H1 (cell line): ENCODE results near the gene RAB32. TPM values are rescaled to one million over a fixed set of nuclear protein-coding genes. Genes with fewer than 3 reads are reported as not detected.

Experiments
- CTCF ChIA-PET: fragments of 300-600 bp; sonication (Branson Sonifier 250); formaldehyde crosslinking; loops from one replicate; lab custom pipeline; 2021; ENCODE audit not compliant: partially characterized antibody; lab: Charles Lee
- POLR2A ChIA-PET: fragments of 300-600 bp; sonication (Branson Sonifier 250); formaldehyde crosslinking; loops from one replicate; lab custom pipeline; 2021; ENCODE audit warnings: inconsistent platforms; ENCODE audit not compliant: partially characterized antibody; lab: Charles Lee
- DNase-seq, 2 experiments: peaks; one replicate each; pipeline versions ENCODE4 v3.0.0 to v3.0.0-alpha.2; 2010 to 2022; ENCODE audit warnings: low spot score in 2 of 2, low read depth in 1 of 2, mixed read lengths in 1 of 2
- FAIRE-seq: peaks from 2 replicates; lab custom pipeline; 2011; peaks lifted over from hg19 to GRCh38; lab: Jason Lieb, UNC
- H2AFZ ChIP-seq: 2 replicates; pipeline ENCODE4 v1.8.1; 2012; ENCODE audit warnings: low read length, inconsistent platforms
- H2AK5ac ChIP-seq: 2 replicates; pipeline ENCODE4 v1.6.1; 2013; ENCODE audit warnings: low read depth, low read length
- H2BK120ac ChIP-seq: replicated peaks from 2 replicates; pipeline ENCODE3; 2013; ENCODE audit warnings: low read depth, low read length, inconsistent platforms
- H2BK12ac ChIP-seq: 2 replicates; pipeline ENCODE4 v1.6.1; 2013; ENCODE audit warnings: low read depth, low read length
- H2BK15ac ChIP-seq: 2 replicates; pipeline ENCODE4 v1.6.1; 2013; ENCODE audit warnings: low read length
- H2BK20ac ChIP-seq: 2 replicates; pipeline ENCODE4 v1.6.1; 2013; ENCODE audit warnings: low read length
- H2BK5ac ChIP-seq: 2 replicates; pipeline ENCODE4 v1.6.1; 2013; ENCODE audit warnings: low read depth, low read length
- H3K14ac ChIP-seq: 2 replicates; pipeline ENCODE4 v1.6.1; 2013; ENCODE audit warnings: inconsistent platforms; ENCODE audit not compliant: insufficient read length
- H3K18ac ChIP-seq: 2 replicates; pipeline ENCODE4 v1.6.1; 2013; ENCODE audit warnings: low read length; ENCODE audit errors: extremely low read depth
- H3K23ac ChIP-seq: 2 replicates; pipeline ENCODE4 v1.6.1; 2013; ENCODE audit warnings: inconsistent platforms; ENCODE audit not compliant: insufficient read length
- H3K23me2 ChIP-seq: 2 replicates; pipeline ENCODE4 v1.6.1; 2013; ENCODE audit warnings: low read depth, low read length
- H3K27ac ChIP-seq: 2 replicates; pipeline ENCODE4 v1.6.1; 2011; ENCODE audit warnings: low read depth, low read length, inconsistent platforms
- H3K27me3 ChIP-seq, 4 experiments: replicated peaks in 1 of 4; 1 replicate in 1 of 4; 2 replicates in 3 of 4; pipeline versions ENCODE4 v1.6.1 to v1.8.1; 2011 to 2013; ENCODE audit warnings: low read length in 3 of 4, mild to moderate bottlenecking in 3 of 4, inconsistent platforms in 2 of 4, mixed read lengths in 2 of 4, moderate library complexity in 1 of 4; ENCODE audit not compliant: control insufficient read depth in 3 of 4, insufficient read depth in 3 of 4; ENCODE audit errors: extremely low read depth in 1 of 4
- H3K36me3 ChIP-seq, 4 experiments: 2 replicates each; pipeline versions ENCODE4 v1.6.1 to v1.8.1; 2011 to 2013; ENCODE audit warnings: mild to moderate bottlenecking in 4 of 4, low read length in 3 of 4, moderate library complexity in 2 of 4, control low read depth in 1 of 4, inconsistent platforms in 1 of 4; ENCODE audit not compliant: insufficient read depth in 4 of 4, control insufficient read depth in 2 of 4
- H3K4ac ChIP-seq: replicated peaks from 2 replicates; pipeline ENCODE3; 2013; ENCODE audit warnings: low read length, low read depth, mixed read lengths, inconsistent platforms; ENCODE audit not compliant: insufficient read length
- H3K4me1 ChIP-seq, 4 experiments: replicated peaks in 1 of 4; 1 replicate in 1 of 4; 2 replicates in 3 of 4; pipeline versions ENCODE4 v1.6.1 to v1.8.1; 2011 to 2013; ENCODE audit warnings: low read length in 3 of 4, inconsistent platforms in 2 of 4, mixed read lengths in 1 of 4; ENCODE audit not compliant: insufficient read depth in 4 of 4, control insufficient read depth in 3 of 4
- H3K4me2 ChIP-seq, 2 experiments: 2 replicates each; pipeline versions ENCODE4 v1.6.1 to v1.8.1; 2011 to 2013; ENCODE audit warnings: low read depth in 2 of 2, low read length in 2 of 2, control low read depth in 1 of 2, inconsistent platforms in 1 of 2, mild to moderate bottlenecking in 1 of 2; ENCODE audit not compliant: insufficient read depth in 1 of 2
- H3K4me3 ChIP-seq, 4 experiments: fragments of 200-600, 300-600 bp in 1 of 4; sonication (generic), shearing (Covaris generic), sonication (Bioruptor Twin) in 1 of 4; 2 replicates each; pipeline versions ENCODE4 v1.5.1 to v1.8.1; 2011 to 2016; ENCODE audit warnings: low read length in 4 of 4, low read depth in 3 of 4, control low read depth in 2 of 4, inconsistent platforms in 2 of 4, mild to moderate bottlenecking in 2 of 4, mixed read lengths in 1 of 4, moderate library complexity in 1 of 4; ENCODE audit not compliant: insufficient read depth in 2 of 4; ENCODE audit errors: extremely low read depth in 1 of 4
- H3K56ac ChIP-seq: replicated peaks from 2 replicates; pipeline ENCODE3; 2013; ENCODE audit warnings: low read depth, mild to moderate bottlenecking, mixed read lengths, low read length, inconsistent platforms; ENCODE audit not compliant: insufficient read length
- H3K79me1 ChIP-seq: 2 replicates; pipeline ENCODE4 v1.6.1; 2013; ENCODE audit warnings: low read depth, low read length, control low read depth
- H3K79me2 ChIP-seq, 2 experiments: 2 replicates each; pipeline versions ENCODE4 v1.6.1 to v1.8.1; 2012 to 2013; ENCODE audit warnings: low read length in 2 of 2, mild to moderate bottlenecking in 2 of 2, inconsistent platforms in 1 of 2; ENCODE audit not compliant: insufficient read depth in 2 of 2, control insufficient read depth in 1 of 2
- H3K9ac ChIP-seq, 4 experiments: replicated peaks in 1 of 4; 1 replicate in 1 of 4; 2 replicates in 3 of 4; pipeline versions ENCODE4 v1.6.1 to v1.8.1; 2011 to 2013; ENCODE audit warnings: low read depth in 3 of 4, low read length in 3 of 4, control low read depth in 2 of 4, mild to moderate bottlenecking in 2 of 4, moderate library complexity in 2 of 4, inconsistent platforms in 1 of 4; ENCODE audit errors: extremely low read depth in 1 of 4
- H3K9me3 ChIP-seq, 2 experiments: 2 replicates each; pipeline versions ENCODE4 v1.6.1 to v1.8.1; 2012 to 2013; ENCODE audit warnings: mild to moderate bottlenecking in 2 of 2, moderate library complexity in 2 of 2, control low read depth in 1 of 2, inconsistent platforms in 1 of 2, low read depth in 1 of 2, low read length in 1 of 2, mixed read lengths in 1 of 2; ENCODE audit not compliant: insufficient read depth in 2 of 2
- H4K20me1 ChIP-seq, 2 experiments: replicated peaks in 1 of 2; 2 replicates each; pipeline versions ENCODE3 to v1.8.1; 2011 to 2013; ENCODE audit warnings: inconsistent platforms in 2 of 2, low read length in 2 of 2, mild to moderate bottlenecking in 1 of 2; ENCODE audit not compliant: insufficient read depth in 2 of 2, control insufficient read depth in 1 of 2
- H4K5ac ChIP-seq: 2 replicates; pipeline ENCODE4 v1.6.1; 2013; ENCODE audit warnings: low read length, low read depth, mixed read lengths, inconsistent platforms; ENCODE audit not compliant: insufficient read length
- H4K8ac ChIP-seq: 2 replicates; pipeline ENCODE4 v1.8.0; 2013; ENCODE audit warnings: mild to moderate bottlenecking, moderate library complexity, low read length, inconsistent platforms; ENCODE audit not compliant: insufficient read depth; ENCODE audit errors: extremely low read depth
- H4K91ac ChIP-seq: replicated peaks from 2 replicates; pipeline ENCODE3; 2013; ENCODE audit warnings: low read length, mixed read lengths, inconsistent platforms; ENCODE audit not compliant: insufficient read length
- ATF2 ChIP-seq: IDR thresholded peaks from 2 replicates; pipeline ENCODE4 v1.6.1; 2012; ENCODE audit warnings: low read length, inconsistent platforms
- EP300 ChIP-seq, 2 experiments: IDR thresholded peaks; 1 replicate in 1 of 2; 2 replicates in 1 of 2; pipeline ENCODE4 v1.6.1; 2011 to 2012; ENCODE audit warnings: low read depth in 2 of 2, low read length in 2 of 2, mild to moderate bottlenecking in 2 of 2, borderline replicate concordance in 1 of 2, inconsistent platforms in 1 of 2, moderate library complexity in 1 of 2
- HDAC6 ChIP-seq: IDR thresholded peaks from one replicate; pipeline ENCODE4 v1.7.1; 2012; ENCODE audit warnings: low read depth, mild to moderate bottlenecking, inconsistent platforms, low read length, moderate library complexity
- KDM4A ChIP-seq: IDR thresholded peaks from one replicate; pipeline ENCODE4 v1.7.1; 2012; ENCODE audit warnings: low read depth, mild to moderate bottlenecking, moderate library complexity, low read length, inconsistent platforms; ENCODE audit not compliant: severe bottlenecking
- KDM5A ChIP-seq: fragments of 200-600 bp; IDR thresholded peaks from 2 replicates; pipeline ENCODE4 v1.7.1; 2012; ENCODE audit warnings: mild to moderate bottlenecking, low read length, inconsistent platforms, mixed read lengths
- SP2 ChIP-seq: IDR thresholded peaks from 2 replicates; pipeline ENCODE4 v1.6.1; 2012; ENCODE audit warnings: mild to moderate bottlenecking, low read length, inconsistent platforms
- SP4 ChIP-seq: IDR thresholded peaks from 2 replicates; pipeline ENCODE4 v1.6.1; 2012; ENCODE audit warnings: low read length, inconsistent platforms
- WGBS, 2 experiments: shearing (Covaris generic) in 1 of 2; methylation state at CpG; one replicate each; pipeline versions ENCODE4 v1.1.6 to v1.1.7; 2013 to 2015; ENCODE audit warnings: low lambda C conversion rate in 2 of 2, mixed read lengths in 2 of 2, inconsistent platforms in 1 of 2, low coverage in 1 of 2, missing lambda C conversion rate in 1 of 2; ENCODE audit not compliant: insufficient replicate concordance in 2 of 2, insufficient coverage in 1 of 2, insufficient read length in 1 of 2; ENCODE audit errors: extremely low coverage in 1 of 2, missing lambda C conversion rate in 1 of 2; 5-methylcytosine and 5-hydroxymethylcytosine counted together
- polyA plus RNA-seq, 7 experiments: library from polyadenylated mRNA; depleted of rRNA in 3 of 7; stranded (reverse) in 5 of 7; unstranded in 2 of 7; fragments of >200 nt in 5 of 7; fragments of 200-250 nt in 2 of 7; gene quantifications; 1 replicate in 5 of 7; 2 replicates in 1 of 7; 4 replicates in 1 of 7; pipeline versions ENCODE4 v1.2.1 to v1.2.3, GENCODE V29; 2011 to 2013; ENCODE audit warnings: missing spikeins in 2 of 7, mixed read lengths in 2 of 7
- total RNA-seq: library from RNA; stranded (reverse); fragmentation: NEBNext Ultra II Directional; extraction: Animal tissue kit (Norgen Biotek cat#: 25700); gene quantifications from 2 replicates; pipeline ENCODE4 v1.2.1, GENCODE V29; 2021

Gene RAB32
- total and polyA plus RNA-seq, 2 of the 8 experiments (the other 6 are each of a cell fraction or from before 2014, with no cell fraction given), result 3.9 to 6.3 TPM

GRCh38 chr6:146590492-146590891 is 46.9 kb downstream of the RAB32 start:
- Histone ChIP-seq H3K4me3 (no peak overlapping the region), H3K56ac (no peak overlapping the region), H4K91ac (no peak overlapping the region), H3K18ac (no peak overlapping the region), H2BK12ac (no peak overlapping the region), H2BK120ac (no peak overlapping the region), H3K79me1 (no peaks in the 10 kb centered on the region), H3K36me3 (no peaks in the 10 kb centered on the region), H2BK20ac (no peak overlapping the region), H4K8ac (no peak overlapping the region), H3K4me1 (no peaks in the 10 kb centered on the region), H3K27me3 (no peaks in the 10 kb centered on the region), H4K5ac (no peak overlapping the region), H3K4ac (no peak overlapping the region), H2AK5ac (no peak overlapping the region), H3K9ac (no peak overlapping the region), H3K4me2 (no peak overlapping the region), H4K20me1 (no peaks in the 10 kb centered on the region), H3K23me2 (no peaks in the 10 kb centered on the region), H2BK15ac (no peak overlapping the region), H3K14ac (no peak overlapping the region), H2AFZ (no peak overlapping the region), H3K23ac (no peak overlapping the region), H3K9me3 (no peaks in the 10 kb centered on the region), H2BK5ac (no peak overlapping the region), H3K27ac (no peak overlapping the region), H3K79me2 (no peaks in the 10 kb centered on the region)
- FAIRE-seq (no peak), DNase-seq (no peak)
- ChIA-PET CTCF (no interaction called here), POLR2A (no interaction called here)
- TF ChIP-seq SP2, result no peak
- no peak for TF ChIP-seq ATF2
- no peak for TF ChIP-seq KDM5A
- TF ChIP-seq SP4, result no peak
- no peak for TF ChIP-seq HDAC6
- no peak for TF ChIP-seq EP300 (IDR thresholded peaks at IDR 0.05; ENCODE audit: borderline replicate concordance in 1 of 2, low read depth in 2 of 2, low read length in 2 of 2)
- no peak for TF ChIP-seq KDM4A
- WGBS, 2 experiments, result 92% methylated on average over 1 of the region's 1 CpG; no CpG with 5 or more reads in 1 of the 2 experiments
